HepG2 (cell line): ENCODE measurements around the gene LPIN3.

Experiments used
- KLF16 ChIP-seq, 2 experiments: sonication (generic) in 1 of 2; formaldehyde crosslinking in 1 of 2; IDR thresholded peaks; 2 replicates each; pipeline versions ENCODE4 v1.6.1 to v1.8.0; 2016 to 2023; ENCODE audit warnings: missing genetic modification reagents in 2 of 2, missing compliant biosample characterization in 1 of 2
- MEIS2 ChIP-seq: sonication (generic); formaldehyde crosslinking; IDR thresholded peaks from 2 replicates; pipeline ENCODE4 v1.9.0; 2021; ENCODE audit warnings: mild to moderate bottlenecking, missing genetic modification reagents
- MXD4 ChIP-seq: IDR thresholded peaks from 2 replicates; pipeline ENCODE4 v1.6.1; 2016; ENCODE audit warnings: mild to moderate bottlenecking, missing biosample characterization, missing genetic modification reagents
- POLR2A ChIP-seq, 2 experiments: IDR thresholded peaks; 2 replicates each; pipeline ENCODE4 v1.6.1; 2011; ENCODE audit warnings: low read depth in 2 of 2, low read length in 2 of 2, mild to moderate bottlenecking in 1 of 2, moderate library complexity in 1 of 2; ENCODE audit not compliant: insufficient read depth in 1 of 2
- TCF7L2 ChIP-seq: IDR thresholded peaks from 2 replicates; pipeline ENCODE4 v1.6.1; 2011; ENCODE audit warnings: mild to moderate bottlenecking, low read depth, low read length, moderate library complexity
- ZFYVE20 ChIP-seq: sonication (generic); formaldehyde crosslinking; IDR thresholded peaks from 2 replicates; pipeline ENCODE4 v1.8.0; 2023; ENCODE audit warnings: low read depth, mild to moderate bottlenecking, moderate library complexity, missing genetic modification reagents, borderline replicate concordance
- TF ChIP-seq, protein P1 (sequence below): sonication (generic); formaldehyde crosslinking; IDR thresholded peaks from 2 replicates; pipeline ENCODE4 v1.5.0; 2020; ENCODE audit warnings: mild to moderate bottlenecking, missing genetic modification reagents, moderate library complexity
- TF ChIP-seq, protein P2 (sequence below): sonication (generic); formaldehyde crosslinking; IDR thresholded peaks from 2 replicates; pipeline ENCODE4 v1.8.1; 2023; ENCODE audit warnings: mild to moderate bottlenecking, missing genetic modification reagents
- TF ChIP-seq, protein P3 (sequence below): sonication (generic); formaldehyde crosslinking; IDR thresholded peaks from 2 replicates; pipeline ENCODE4 v1.4.0; 2020; ENCODE audit warnings: missing genetic modification reagents

DNA sequence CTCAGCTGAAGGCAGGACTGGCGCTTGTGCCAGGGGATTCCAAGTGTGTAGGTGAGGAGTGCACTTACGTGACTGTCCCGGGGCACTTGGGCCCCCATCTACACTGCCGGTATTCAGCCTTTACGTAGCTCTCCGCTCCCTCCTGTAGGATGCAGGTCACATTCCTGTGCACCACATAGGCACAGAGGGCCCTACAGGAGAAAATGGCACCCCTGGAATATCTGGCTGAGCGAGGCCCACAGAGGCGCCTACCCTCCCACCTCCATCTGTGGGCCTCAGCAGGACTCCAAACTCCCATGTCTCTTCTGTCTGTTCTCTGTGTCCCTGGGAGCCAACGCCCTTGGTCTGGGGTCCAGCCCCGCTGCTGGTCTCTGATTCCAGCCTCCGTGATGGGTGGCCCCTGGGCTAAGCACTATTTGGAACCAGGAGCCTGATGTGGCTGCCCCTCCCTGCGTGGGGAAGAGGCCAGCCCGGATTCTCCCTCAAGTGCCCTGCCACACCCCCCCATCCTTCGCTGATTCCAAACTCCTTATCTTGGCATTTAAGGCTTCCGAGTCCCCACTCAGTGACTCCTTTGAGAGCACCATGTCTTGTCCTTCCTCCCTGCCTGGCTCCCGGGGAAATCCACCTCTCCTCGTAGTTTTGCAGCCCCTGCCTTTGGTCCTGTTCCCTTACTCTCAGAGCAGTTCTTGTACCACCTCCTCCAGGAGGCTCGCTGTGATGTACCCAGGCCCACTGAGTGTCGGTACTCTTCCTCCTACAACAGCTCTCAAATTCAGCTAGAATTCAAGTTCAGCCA is 24.5 kb downstream of the LPIN3 start:
- TF ChIP-seq, protein P1, sequence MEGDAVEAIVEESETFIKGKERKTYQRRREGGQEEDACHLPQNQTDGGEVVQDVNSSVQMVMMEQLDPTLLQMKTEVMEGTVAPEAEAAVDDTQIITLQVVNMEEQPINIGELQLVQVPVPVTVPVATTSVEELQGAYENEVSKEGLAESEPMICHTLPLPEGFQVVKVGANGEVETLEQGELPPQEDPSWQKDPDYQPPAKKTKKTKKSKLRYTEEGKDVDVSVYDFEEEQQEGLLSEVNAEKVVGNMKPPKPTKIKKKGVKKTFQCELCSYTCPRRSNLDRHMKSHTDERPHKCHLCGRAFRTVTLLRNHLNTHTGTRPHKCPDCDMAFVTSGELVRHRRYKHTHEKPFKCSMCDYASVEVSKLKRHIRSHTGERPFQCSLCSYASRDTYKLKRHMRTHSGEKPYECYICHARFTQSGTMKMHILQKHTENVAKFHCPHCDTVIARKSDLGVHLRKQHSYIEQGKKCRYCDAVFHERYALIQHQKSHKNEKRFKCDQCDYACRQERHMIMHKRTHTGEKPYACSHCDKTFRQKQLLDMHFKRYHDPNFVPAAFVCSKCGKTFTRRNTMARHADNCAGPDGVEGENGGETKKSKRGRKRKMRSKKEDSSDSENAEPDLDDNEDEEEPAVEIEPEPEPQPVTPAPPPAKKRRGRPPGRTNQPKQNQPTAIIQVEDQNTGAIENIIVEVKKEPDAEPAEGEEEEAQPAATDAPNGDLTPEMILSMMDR (CRISPR knock-in tag): no peak
- no peak for TF ChIP-seq MEIS2 (CRISPR knock-in tag)
- TF ChIP-seq, protein P2, sequence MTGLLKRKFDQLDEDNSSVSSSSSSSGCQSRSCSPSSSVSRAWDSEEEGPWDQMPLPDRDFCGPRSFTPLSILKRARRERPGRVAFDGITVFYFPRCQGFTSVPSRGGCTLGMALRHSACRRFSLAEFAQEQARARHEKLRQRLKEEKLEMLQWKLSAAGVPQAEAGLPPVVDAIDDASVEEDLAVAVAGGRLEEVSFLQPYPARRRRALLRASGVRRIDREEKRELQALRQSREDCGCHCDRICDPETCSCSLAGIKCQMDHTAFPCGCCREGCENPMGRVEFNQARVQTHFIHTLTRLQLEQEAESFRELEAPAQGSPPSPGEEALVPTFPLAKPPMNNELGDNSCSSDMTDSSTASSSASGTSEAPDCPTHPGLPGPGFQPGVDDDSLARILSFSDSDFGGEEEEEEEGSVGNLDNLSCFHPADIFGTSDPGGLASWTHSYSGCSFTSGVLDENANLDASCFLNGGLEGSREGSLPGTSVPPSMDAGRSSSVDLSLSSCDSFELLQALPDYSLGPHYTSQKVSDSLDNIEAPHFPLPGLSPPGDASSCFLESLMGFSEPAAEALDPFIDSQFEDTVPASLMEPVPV (CRISPR knock-in tag): no peak
- TF ChIP-seq TCF7L2: no peak
- TF ChIP-seq MXD4 (CRISPR knock-in tag): no peak
- TF ChIP-seq POLR2A (IDR thresholded peaks at IDR 0.05; ENCODE audit: insufficient read depth in 1 of 2, low read depth in 2 of 2, low read length in 2 of 2): no peak
- no peak for TF ChIP-seq ZFYVE20 (CRISPR knock-in tag)
- no peak for TF ChIP-seq KLF16 (CRISPR knock-in tag; IDR thresholded peaks at IDR 0.05)
- TF ChIP-seq, protein P3, sequence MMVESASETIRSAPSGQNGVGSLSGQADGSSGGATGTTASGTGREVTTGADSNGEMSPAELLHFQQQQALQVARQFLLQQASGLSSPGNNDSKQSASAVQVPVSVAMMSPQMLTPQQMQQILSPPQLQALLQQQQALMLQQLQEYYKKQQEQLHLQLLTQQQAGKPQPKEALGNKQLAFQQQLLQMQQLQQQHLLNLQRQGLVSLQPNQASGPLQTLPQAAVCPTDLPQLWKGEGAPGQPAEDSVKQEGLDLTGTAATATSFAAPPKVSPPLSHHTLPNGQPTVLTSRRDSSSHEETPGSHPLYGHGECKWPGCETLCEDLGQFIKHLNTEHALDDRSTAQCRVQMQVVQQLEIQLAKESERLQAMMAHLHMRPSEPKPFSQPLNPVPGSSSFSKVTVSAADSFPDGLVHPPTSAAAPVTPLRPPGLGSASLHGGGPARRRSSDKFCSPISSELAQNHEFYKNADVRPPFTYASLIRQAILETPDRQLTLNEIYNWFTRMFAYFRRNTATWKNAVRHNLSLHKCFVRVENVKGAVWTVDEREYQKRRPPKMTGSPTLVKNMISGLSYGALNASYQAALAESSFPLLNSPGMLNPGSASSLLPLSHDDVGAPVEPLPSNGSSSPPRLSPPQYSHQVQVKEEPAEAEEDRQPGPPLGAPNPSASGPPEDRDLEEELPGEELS (CRISPR knock-in tag): no peak
